Keratinocyte (primary cell): ENCODE measurements around the gene KPNA5.

ENCODE experiments used
- CTCF ChIP-seq, 3 experiments: IDR thresholded peaks in 1 of 3; conservative IDR thresholded peaks in 1 of 3; optimal IDR thresholded peaks in 1 of 3; 2 replicates in 2 of 3; 3 replicates in 1 of 3; pipeline versions ENCODE3 to v1.5.1; 2011; ENCODE audit warnings: low read length in 3 of 3, mild to moderate bottlenecking in 3 of 3, moderate library complexity in 2 of 3, control low read depth in 1 of 3, inconsistent platforms in 1 of 3; ENCODE audit not compliant: insufficient read depth in 2 of 3; ENCODE audit errors: extremely low read depth in 1 of 3
- EZH2 ChIP-seq: IDR thresholded peaks from one replicate; pipeline ENCODE4 v1.6.1; 2012; ENCODE audit warnings: inconsistent platforms, mild to moderate bottlenecking, low read length, moderate library complexity

- TF ChIP-seq CTCF (optimal IDR thresholded peaks at IDR 0.05 in 1 of 3, IDR thresholded peaks at IDR 0.05 in 1 of 3, conservative IDR thresholded peaks at IDR 0.05 in 1 of 3; ENCODE audit: extremely low read depth in 1 of 3, insufficient read depth in 2 of 3, low read length in 3 of 3): no peak
- no peak for TF ChIP-seq EZH2
These were observed 8.7 kb upstream of the KPNA5 start for GRCh38 chr6:116672306-116672705.
